Activated CD8-positive, alpha-beta memory T cell treated with anti-CD3 and anti-CD28 coated beads for 24 hours (primary cell): Measurements from ENCODE around the gene ARMH3.
A peak's percentile ranks its signal among the peaks of the same experiment; 100 is the strongest.

Experiments used
- DNase-seq: peaks from one replicate; pipeline ENCODE4 v3.0.0-alpha.2; 2020

Gene ARMH3

GRCh38 chr10:101892782-101893391 is 163.1 kb downstream of the ARMH3 start:
- DNase-seq, result no peak

- DNase-seq, result peak; percentile 84
Measured at GRCh38 chr10:101889256-101890210, 166.4 kb downstream of the ARMH3 start.

GRCh38 chr10:101888251-101888949 is 167.6 kb downstream of the ARMH3 start:
- DNase-seq, result no peak

GRCh38 chr10:101887775-101888174 is 168.2 kb downstream of the ARMH3 start:
- no peak for DNase-seq

GRCh38 chr10:101886521-101887312 is 169.3 kb downstream of the ARMH3 start:
- DNase-seq, result no peak

GRCh38 chr10:101881036-101881774 is 174.8 kb downstream of the ARMH3 start:
- no peak for DNase-seq

- DNase-seq, result no peak
Measured at GRCh38 chr10:101880232-101880573, 175.8 kb downstream of the ARMH3 start.

- DNase-seq, result no peak
Measured at GRCh38 chr10:101879456-101880231, 176.3 kb downstream of the ARMH3 start.

GRCh38 chr10:101878869-101879268 is 177.1 kb downstream of the ARMH3 start:
- no peak for DNase-seq

- no peak for DNase-seq
Measured at GRCh38 chr10:101875068-101875688, 180.8 kb downstream of the ARMH3 start.

- no peak for DNase-seq
Measured at GRCh38 chr10:101874252-101874651, 181.7 kb downstream of the ARMH3 start.

GRCh38 chr10:101867931-101868330 is 188.0 kb downstream of the ARMH3 start:
- no peak for DNase-seq

- no peak for DNase-seq
Measured at GRCh38 chr10:101859530-101859929, 196.4 kb downstream of the ARMH3 start.

GRCh38 chr10:101858723-101859500 is 197.1 kb downstream of the ARMH3 start:
- DNase-seq, result no peak

GRCh38 chr10:101857802-101858476 is 198.0 kb downstream of the ARMH3 start:
- DNase-seq, result no peak

GRCh38 chr10:101856626-101857025 is 199.3 kb downstream of the ARMH3 start:
- DNase-seq, result no peak

- no peak for DNase-seq
Measured at GRCh38 chr10:101851411-101852116, 204.4 kb downstream of the ARMH3 start.

- no peak for DNase-seq
Measured at GRCh38 chr10:101850749-101851148, 205.2 kb downstream of the ARMH3 start.

- no peak for DNase-seq
Measured at GRCh38 chr10:101848894-101849351, 207.1 kb downstream of the ARMH3 start.
